K562 (cell line): ENCODE results near the gene F13A1. TPM values are rescaled to one million over a fixed set of nuclear protein-coding genes. Genes with fewer than 3 reads are reported as not detected.

Experiments
- ATAC-seq: fragments of 200-7000 bp; cut with Tn5 transposase; 3 replicates; pipeline ENCODE4 v1.9.1; 2020; ENCODE audit warnings: moderate library complexity
- BruUV-seq: library from RNA; stranded (reverse); fragments of 400-500 nt; replicated peaks from 2 replicates; lab custom pipeline; 2021; lab: Mats Ljungman, UMichigan
- CTCF ChIA-PET: fragments of 300-600 bp; formaldehyde crosslinking; extraction: SDS; loops from one replicate; lab custom pipeline; 2021; ENCODE audit warnings: low intra/inter-chr PET ratio; lab: Yijun Ruan, JAX
- POLR2A ChIA-PET: fragments of 300-600, 350-650 bp; sonication (Branson Sonifier 250); formaldehyde crosslinking; extraction: SDS; loops from one replicate; lab custom pipeline; 2021; ENCODE audit warnings: antibody characterized with exemption, inconsistent platforms; lab: Yijun Ruan, JAX
- DNase-seq, 4 experiments: peaks; one replicate each; pipeline versions ENCODE4 v3.0.0 to v3.0.0-alpha.2; 2011 to 2018; ENCODE audit warnings: low spot score in 3 of 4, mixed read lengths in 3 of 4; ENCODE audit errors: extremely low read depth in 1 of 4
- FAIRE-seq: peaks from 2 replicates; lab custom pipeline; 2011; peaks lifted over from hg19 to GRCh38; lab: Jason Lieb, UNC
- H2AFZ ChIP-seq: 2 replicates; pipeline ENCODE4 v1.6.0; 2011; ENCODE audit warnings: low read depth, low read length, control low read depth, inconsistent platforms
- H3K27ac ChIP-seq: fragments of 200-600 bp; 3 replicates; pipeline ENCODE4 v1.8.0; 2011; ENCODE audit warnings: low read depth, mild to moderate bottlenecking, control low read depth, inconsistent platforms, low read length, moderate library complexity, mixed read lengths; ENCODE audit errors: extremely low read depth
- H3K27me3 ChIP-seq, 2 experiments: fragments of 300-600 bp in 1 of 2; 2 replicates in 1 of 2; 3 replicates in 1 of 2; pipeline versions ENCODE4 v1.6.0 to v1.8.0; 2011; ENCODE audit warnings: inconsistent platforms in 2 of 2, low read length in 2 of 2, mild to moderate bottlenecking in 1 of 2, mixed read lengths in 1 of 2, moderate library complexity in 1 of 2; ENCODE audit not compliant: control insufficient read depth in 2 of 2, insufficient read depth in 2 of 2
- H3K36me3 ChIP-seq: fragments of 300-600 bp; 3 replicates; pipeline ENCODE4 v1.8.0; 2011; ENCODE audit warnings: mild to moderate bottlenecking, low read length, inconsistent platforms; ENCODE audit not compliant: control insufficient read depth, insufficient read depth
- H3K4me1 ChIP-seq, 2 experiments: fragments of 200-600 bp in 1 of 2; replicated peaks in 1 of 2; 2 replicates in 1 of 2; 3 replicates in 1 of 2; pipeline versions ENCODE4 v1.5.1 to v1.8.0; 2011; ENCODE audit warnings: inconsistent platforms in 2 of 2, low read length in 2 of 2, mild to moderate bottlenecking in 1 of 2, mixed read lengths in 1 of 2, moderate library complexity in 1 of 2; ENCODE audit not compliant: control insufficient read depth in 2 of 2, insufficient read depth in 2 of 2
- H3K4me2 ChIP-seq: 2 replicates; pipeline ENCODE4 v1.6.1; 2011; ENCODE audit warnings: low read length, control low read depth, inconsistent platforms, mixed read lengths; ENCODE audit not compliant: insufficient read depth
- H3K4me3 ChIP-seq: fragments of 200-600 bp; sonication (generic), shearing (Covaris generic); 2 replicates; pipeline ENCODE4 v1.5.1; 2016; ENCODE audit warnings: control low read depth, inconsistent platforms
- H3K79me2 ChIP-seq: fragments of 200-600 bp; 3 replicates; pipeline ENCODE4 v1.8.0; 2011; ENCODE audit warnings: low read length, inconsistent platforms; ENCODE audit not compliant: control insufficient read depth, insufficient read depth
- H3K9ac ChIP-seq, 2 experiments: 2 replicates each; pipeline versions ENCODE4 v1.6.0 to v1.6.1; 2011; ENCODE audit warnings: low read depth in 2 of 2, low read length in 2 of 2, control low read depth in 1 of 2, inconsistent platforms in 1 of 2, mild to moderate bottlenecking in 1 of 2, mixed read lengths in 1 of 2; ENCODE audit not compliant: insufficient read depth in 1 of 2
- H3K9me1 ChIP-seq: one replicate; pipeline ENCODE4 v1.6.0; 2011; ENCODE audit warnings: inconsistent platforms, mild to moderate bottlenecking, low read length, moderate library complexity; ENCODE audit not compliant: control insufficient read depth, insufficient read depth
- H3K9me3 ChIP-seq: replicated peaks from 2 replicates; pipeline ENCODE4 v1.5.1; 2011; ENCODE audit warnings: low read depth, low read length, inconsistent platforms; ENCODE audit not compliant: control insufficient read depth, insufficient read depth
- H4K20me1 ChIP-seq: replicated peaks from 2 replicates; pipeline ENCODE4 v1.6.1; 2011; ENCODE audit warnings: low read length, inconsistent platforms, mixed read lengths; ENCODE audit not compliant: control insufficient read depth, insufficient read depth
- FOS ChIP-seq: IDR thresholded peaks from 3 replicates; pipeline ENCODE4 v1.6.1; 2011; ENCODE audit not compliant: insufficient read length; ENCODE audit errors: extremely low read depth
- HSF4 ChIP-seq: fragments of 250-450 bp; sonication (Bioruptor Pico); IDR thresholded peaks from 2 replicates; pipeline ENCODE4 v2.1.2; 2022; ENCODE audit warnings: mild to moderate bottlenecking, moderate library complexity, borderline replicate concordance
- MED1 ChIP-seq: sonication (generic); formaldehyde crosslinking; IDR thresholded peaks from 2 replicates; pipeline ENCODE4 v1.8.1; 2023; ENCODE audit warnings: missing genetic modification reagents, borderline replicate concordance
- NFATC3 ChIP-seq: fragments of 450-650 bp; IDR thresholded peaks from 2 replicates; pipeline ENCODE4 v1.6.1; 2017; ENCODE audit warnings: mild to moderate bottlenecking
- NFIX ChIP-seq: fragments of 250-450 bp; sonication (Bioruptor Pico); IDR thresholded peaks from 2 replicates; pipeline ENCODE4 v1.4.0; 2020; ENCODE audit warnings: low read depth, mild to moderate bottlenecking, moderate library complexity
- PPARD ChIP-seq: fragments of 250-450 bp; sonication (Bioruptor Pico); IDR thresholded peaks from 2 replicates; pipeline ENCODE4 v1.8.0; 2022; ENCODE audit warnings: inconsistent platforms, mild to moderate bottlenecking, moderate library complexity
- SRSF7 ChIP-seq: fragments of 200-400 bp; formaldehyde crosslinking; optimal IDR thresholded peaks from 2 replicates; pipeline ENCODE3; 2017; ENCODE audit warnings: mild to moderate bottlenecking, low read depth, low read length
- TCFL5 ChIP-seq: fragments of 250-450 bp; sonication (Bioruptor Pico); conservative IDR thresholded peaks from 2 replicates; pipeline ENCODE4 v1.6.1; 2021; ENCODE audit warnings: mild to moderate bottlenecking, moderate library complexity, matching md5 sums
- ZFPM2 ChIP-seq: fragments of 250-450 bp; sonication (Bioruptor Pico); IDR thresholded peaks from 2 replicates; pipeline ENCODE4 v1.5.1; 2022; ENCODE audit warnings: mild to moderate bottlenecking
- ZNF445 ChIP-seq: fragments of 250-450 bp; sonication (Bioruptor Pico); IDR thresholded peaks from 2 replicates; pipeline ENCODE4 v1.4.0; 2020; ENCODE audit warnings: low read depth, mild to moderate bottlenecking, moderate library complexity
- WGBS: fragments of 100-300 bp; shearing (Covaris generic); methylation state at CpG from one replicate; pipeline ENCODE4 v1.1.6; 2016; ENCODE audit warnings: low coverage, mixed read lengths; ENCODE audit not compliant: insufficient coverage; ENCODE audit errors: missing lambda C conversion rate; 5-methylcytosine and 5-hydroxymethylcytosine counted together
- in situ Hi-C: fragments of 300-500 bp; cut with MboI; formaldehyde crosslinking; loops from 4 replicates; pipeline ENCODE4 v1.15.0; 2018; ENCODE audit warnings: inconsistent platforms, mixed read lengths
- intact Hi-C: fragments of 100-400 bp; cut with micrococcal nuclease; formaldehyde crosslinking; loops from 2 replicates; pipeline ENCODE4 v1.14.2; 2022
- polyA plus RNA-seq, 8 experiments: library from polyadenylated mRNA; depleted of rRNA in 4 of 8; stranded (reverse) in 5 of 8; unstranded in 3 of 8; fragments of >200 nt; fragmentation: Nextera tagmentation in 2 of 8; fragmentation: Illumina TruSeq in 1 of 8; extraction: Ambion mirVana in 2 of 8; extraction: Trizol in 1 of 8; gene quantifications; 2 replicates each; pipeline versions ENCODE4 v1.2.1 to v1.2.3, GENCODE V29; 2011 to 2014; ENCODE audit warnings: inconsistent platforms in 1 of 8, missing spikeins in 1 of 8
- total RNA-seq, 7 experiments: library from RNA; depleted of rRNA in 6 of 7; stranded (reverse); fragments of >200 nt in 6 of 7; fragmentation: Illumina TruSeq in 2 of 7; extraction: Trizol in 2 of 7; gene quantifications; 2 replicates each; pipeline versions ENCODE4 v1.2.1 to v1.2.3, GENCODE V29; 2011 to 2021; ENCODE audit warnings: low replicate concordance in 1 of 7

F13A1 gene
- total and polyA plus RNA-seq, 9 of the 15 experiments (the other 6 are each of a cell fraction or from before 2014, with no cell fraction given) = 0.33 TPM; not detected in 8

GRCh38 chr6:6152060-6152459 lies 168.4 kb downstream of the F13A1 start:
- intact Hi-C loops (no loop called here), in situ Hi-C loops (no loop called here)
- no peaks in the 10 kb centered on the region; a peak in 1 of 5 replicates for H3K27me3 ChIP-seq
- H3K27ac ChIP-seq = no peak overlapping the region
- H3K4me3 ChIP-seq = no peak overlapping the region
- no peak overlapping the region for H3K4me2 ChIP-seq
- WGBS = 0% methylated on average over 6 of the region's 6 CpGs
- BruUV-seq = no TSS peak
- ATAC-seq = no peak
- H3K9me3 ChIP-seq = no peaks in the 10 kb centered on the region
- H2AFZ ChIP-seq = no peak overlapping the region
- H3K9me1 ChIP-seq = no peaks in the 10 kb centered on the region
- no peaks in the 10 kb centered on the region for H3K79me2 ChIP-seq
- no peak for DNase-seq
- TF ChIP-seq PPARD (CRISPR knock-in tag) = no peak
- TF ChIP-seq ZFPM2 (CRISPR knock-in tag) = no peak
- no peak for TF ChIP-seq FOS
- TF ChIP-seq NFIX = no peak
- TF ChIP-seq ZNF445 = no peak
- TF ChIP-seq TCFL5 (CRISPR knock-in tag) = no peak
- no peak for TF ChIP-seq MED1 (CRISPR knock-in tag)
- TF ChIP-seq HSF4 (CRISPR knock-in tag) = no peak
- TF ChIP-seq NFATC3 = no peak
- TF ChIP-seq SRSF7 = no peak
- ChIA-PET POLR2A (interaction anchor here (0.7 kb wide), 1 partner anchor 122 kb away, joined by 4 read pairs; no protein-coding TSS in a partner anchor), CTCF (no interaction called here)
- no peaks in the 10 kb centered on the region for H3K36me3 ChIP-seq
- H4K20me1 ChIP-seq = no peaks in the 10 kb centered on the region
- FAIRE-seq = no peak
- H3K4me1 ChIP-seq = no peaks in the 10 kb centered on the region
- no peak overlapping the region for H3K9ac ChIP-seq
